ENCODE results near the gene TIMM29.
"Not testable (repeated sequence)": the region's sequence is repeated elsewhere in the genome, so short reads cannot be mapped to it uniquely, and the experiment has no call there.

DNA sequence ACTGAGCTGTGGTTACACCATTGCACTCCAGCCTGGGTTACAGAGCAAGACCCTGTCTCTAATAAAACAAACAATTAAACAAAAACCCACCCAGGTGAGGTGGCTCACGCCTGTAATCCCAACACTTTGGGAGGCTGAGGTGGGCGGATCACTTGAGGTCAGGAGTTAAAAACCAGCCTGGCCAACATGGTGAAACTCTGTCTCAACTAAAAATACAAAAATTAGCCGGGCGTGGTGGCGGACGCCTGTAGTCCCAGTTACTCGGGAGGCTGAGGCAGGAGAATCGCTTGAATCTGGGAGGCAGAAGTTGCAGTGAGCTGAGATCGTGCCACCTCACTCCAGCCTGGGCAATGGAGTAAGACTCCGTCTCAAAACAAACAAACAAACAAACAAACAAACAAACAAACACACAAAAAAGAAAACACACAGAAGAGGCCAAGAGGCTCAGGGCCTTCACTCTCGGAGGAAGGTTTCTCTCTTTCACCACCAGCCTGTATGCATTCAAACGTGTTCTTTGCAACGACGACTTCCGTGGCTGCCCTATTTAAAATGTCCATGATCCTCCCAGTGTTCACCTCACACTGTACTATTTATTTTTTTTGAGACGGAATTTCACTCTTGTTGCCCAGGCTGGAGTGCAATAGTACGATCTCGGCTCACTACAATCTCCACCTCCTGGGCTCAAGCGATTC, 30.8 kb downstream of the TIMM29 start:
- TF ChIP-seq, protein P1, sequence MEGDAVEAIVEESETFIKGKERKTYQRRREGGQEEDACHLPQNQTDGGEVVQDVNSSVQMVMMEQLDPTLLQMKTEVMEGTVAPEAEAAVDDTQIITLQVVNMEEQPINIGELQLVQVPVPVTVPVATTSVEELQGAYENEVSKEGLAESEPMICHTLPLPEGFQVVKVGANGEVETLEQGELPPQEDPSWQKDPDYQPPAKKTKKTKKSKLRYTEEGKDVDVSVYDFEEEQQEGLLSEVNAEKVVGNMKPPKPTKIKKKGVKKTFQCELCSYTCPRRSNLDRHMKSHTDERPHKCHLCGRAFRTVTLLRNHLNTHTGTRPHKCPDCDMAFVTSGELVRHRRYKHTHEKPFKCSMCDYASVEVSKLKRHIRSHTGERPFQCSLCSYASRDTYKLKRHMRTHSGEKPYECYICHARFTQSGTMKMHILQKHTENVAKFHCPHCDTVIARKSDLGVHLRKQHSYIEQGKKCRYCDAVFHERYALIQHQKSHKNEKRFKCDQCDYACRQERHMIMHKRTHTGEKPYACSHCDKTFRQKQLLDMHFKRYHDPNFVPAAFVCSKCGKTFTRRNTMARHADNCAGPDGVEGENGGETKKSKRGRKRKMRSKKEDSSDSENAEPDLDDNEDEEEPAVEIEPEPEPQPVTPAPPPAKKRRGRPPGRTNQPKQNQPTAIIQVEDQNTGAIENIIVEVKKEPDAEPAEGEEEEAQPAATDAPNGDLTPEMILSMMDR (IDR thresholded peaks at IDR 0.05; ENCODE audit: low read depth, low read length): not testable (repeated sequence)
- TF ChIP-seq EZH2phosphoT487 (IDR thresholded peaks at IDR 0.05; ENCODE audit: low read depth): not testable (repeated sequence)
